SU-DHL-6 (cell line): ENCODE results near the gene VIPR2.

Source experiments
- H2AFZ ChIP-seq: fragments of 200-600 bp; sonication (generic); 2 replicates; pipeline ENCODE4 v1.6.1; 2014; ENCODE audit warnings: low read depth, mild to moderate bottlenecking, moderate library complexity, mixed read lengths, antibody characterized with exemption, low read length; ENCODE audit not compliant: severe bottlenecking
- H3F3A ChIP-seq: fragments of 200-600 bp; shearing (Covaris generic); 2 replicates; pipeline ENCODE4 v1.6.0; 2016; ENCODE audit warnings: antibody characterized with exemption, mild to moderate bottlenecking; ENCODE audit not compliant: insufficient read depth
- H3K27ac ChIP-seq: fragments of 200-600 bp; sonication (generic); 2 replicates; pipeline ENCODE4 v1.5.1; 2016; ENCODE audit warnings: low read depth, mild to moderate bottlenecking, low read length, moderate library complexity, mixed read lengths
- H3K27me3 ChIP-seq: fragments of 200-600 bp; sonication (generic), shearing (Covaris generic); 2 replicates; pipeline ENCODE4 v1.6.0; 2014; ENCODE audit warnings: mild to moderate bottlenecking, low read length
- H3K36me3 ChIP-seq: fragments of 200-600 bp; sonication (generic); 2 replicates; pipeline ENCODE4 v1.6.1; 2014; ENCODE audit warnings: mild to moderate bottlenecking, low read length, mixed read lengths
- H3K4me2 ChIP-seq: fragments of 300-600, 200-600 bp; shearing (Covaris generic), sonication (generic); 2 replicates; pipeline ENCODE4 v1.6.0; 2014; ENCODE audit warnings: low read length, low read depth, mild to moderate bottlenecking; ENCODE audit not compliant: poor library complexity, severe bottlenecking
- H3K4me3 ChIP-seq: fragments of 200-600 bp; sonication (generic); 2 replicates; pipeline ENCODE4 v1.5.1; 2014; ENCODE audit warnings: antibody characterized with exemption, low read length, mild to moderate bottlenecking, mixed read lengths; ENCODE audit not compliant: insufficient read depth, poor library complexity, severe bottlenecking
- H3K79me2 ChIP-seq: fragments of 200-600 bp; sonication (generic); 2 replicates; pipeline ENCODE4 v1.6.1; 2014; ENCODE audit warnings: mild to moderate bottlenecking, low read length, moderate library complexity; ENCODE audit not compliant: insufficient read depth
- H3K9ac ChIP-seq: fragments of 200-600 bp; sonication (generic); 2 replicates; pipeline ENCODE4 v1.7.0; 2014; ENCODE audit warnings: mild to moderate bottlenecking, low read length
- H3K9me2 ChIP-seq: fragments of 200-600 bp; sonication (generic); replicated peaks from 2 replicates; pipeline ENCODE4 v1.6.1; 2014; ENCODE audit warnings: low read length; ENCODE audit not compliant: insufficient read depth
- H3K9me3 ChIP-seq: fragments of 200-600 bp; sonication (generic); 2 replicates; pipeline ENCODE4 v1.6.1; 2014; ENCODE audit warnings: low read length, mixed read lengths; ENCODE audit not compliant: insufficient read depth
- H4K20me1 ChIP-seq: fragments of 200-600 bp; sonication (generic); 2 replicates; pipeline ENCODE4 v1.6.1; 2014; ENCODE audit warnings: low read depth, mild to moderate bottlenecking, antibody characterized with exemption, low read length, moderate library complexity, mixed read lengths
- EZH2phosphoT487 ChIP-seq: fragments of 200-600 bp; sonication (generic), shearing (Covaris generic); conservative IDR thresholded peaks from 2 replicates; pipeline ENCODE4 v1.6.1; 2018; ENCODE audit warnings: mild to moderate bottlenecking, antibody characterized with exemption, low read length, moderate library complexity, mixed read lengths
- TF ChIP-seq, protein P1 (sequence below): fragments of 200-600 bp; sonication (generic); IDR thresholded peaks from one replicate; pipeline ENCODE4 v1.5.1; 2017; ENCODE audit warnings: antibody characterized with exemption, mild to moderate bottlenecking, low read length, moderate library complexity; ENCODE audit not compliant: insufficient read depth, poor library complexity, severe bottlenecking

The VIPR2 gene

DNA sequence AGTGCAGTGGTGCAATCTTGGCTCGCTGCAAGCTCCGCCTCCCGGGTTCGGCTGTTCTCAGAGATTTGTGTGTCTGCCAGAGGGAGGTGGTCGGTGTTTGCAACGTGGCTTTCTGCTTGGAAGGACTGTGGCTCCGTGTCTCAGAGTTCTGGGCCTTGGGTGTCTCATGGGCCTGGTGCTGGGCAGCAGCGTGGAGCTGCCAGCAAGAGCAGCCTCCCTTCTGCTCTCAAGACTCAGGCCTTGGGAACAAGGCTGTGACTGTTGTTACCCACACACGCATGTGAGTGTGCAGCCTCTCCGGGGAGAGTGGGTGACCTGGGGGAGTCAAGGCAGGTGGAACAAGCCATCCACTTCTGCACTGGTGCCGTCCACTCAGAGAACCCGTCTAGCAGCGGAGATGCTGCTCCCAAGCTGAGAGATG, 52.0 kb downstream of the VIPR2 start:
- Histone ChIP-seq H3K4me3 (no peak overlapping the region), H3K4me2 (no peak overlapping the region), H3K9me2 (no peaks in the 10 kb centered on the region), H2AFZ (no peak overlapping the region), H3K9me3 (no peaks in the 10 kb centered on the region), H4K20me1 (no peaks in the 10 kb centered on the region), H3K79me2 (no peaks in the 10 kb centered on the region), H3K9ac (no peak overlapping the region), H3K27me3 (no peaks in the 10 kb centered on the region), H3F3A (no peaks in the 10 kb centered on the region), H3K36me3 (no peaks in the 10 kb centered on the region), H3K27ac (no peak overlapping the region)
- TF ChIP-seq, protein P1, sequence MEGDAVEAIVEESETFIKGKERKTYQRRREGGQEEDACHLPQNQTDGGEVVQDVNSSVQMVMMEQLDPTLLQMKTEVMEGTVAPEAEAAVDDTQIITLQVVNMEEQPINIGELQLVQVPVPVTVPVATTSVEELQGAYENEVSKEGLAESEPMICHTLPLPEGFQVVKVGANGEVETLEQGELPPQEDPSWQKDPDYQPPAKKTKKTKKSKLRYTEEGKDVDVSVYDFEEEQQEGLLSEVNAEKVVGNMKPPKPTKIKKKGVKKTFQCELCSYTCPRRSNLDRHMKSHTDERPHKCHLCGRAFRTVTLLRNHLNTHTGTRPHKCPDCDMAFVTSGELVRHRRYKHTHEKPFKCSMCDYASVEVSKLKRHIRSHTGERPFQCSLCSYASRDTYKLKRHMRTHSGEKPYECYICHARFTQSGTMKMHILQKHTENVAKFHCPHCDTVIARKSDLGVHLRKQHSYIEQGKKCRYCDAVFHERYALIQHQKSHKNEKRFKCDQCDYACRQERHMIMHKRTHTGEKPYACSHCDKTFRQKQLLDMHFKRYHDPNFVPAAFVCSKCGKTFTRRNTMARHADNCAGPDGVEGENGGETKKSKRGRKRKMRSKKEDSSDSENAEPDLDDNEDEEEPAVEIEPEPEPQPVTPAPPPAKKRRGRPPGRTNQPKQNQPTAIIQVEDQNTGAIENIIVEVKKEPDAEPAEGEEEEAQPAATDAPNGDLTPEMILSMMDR, result no peak
- no peak for TF ChIP-seq EZH2phosphoT487

DNA sequence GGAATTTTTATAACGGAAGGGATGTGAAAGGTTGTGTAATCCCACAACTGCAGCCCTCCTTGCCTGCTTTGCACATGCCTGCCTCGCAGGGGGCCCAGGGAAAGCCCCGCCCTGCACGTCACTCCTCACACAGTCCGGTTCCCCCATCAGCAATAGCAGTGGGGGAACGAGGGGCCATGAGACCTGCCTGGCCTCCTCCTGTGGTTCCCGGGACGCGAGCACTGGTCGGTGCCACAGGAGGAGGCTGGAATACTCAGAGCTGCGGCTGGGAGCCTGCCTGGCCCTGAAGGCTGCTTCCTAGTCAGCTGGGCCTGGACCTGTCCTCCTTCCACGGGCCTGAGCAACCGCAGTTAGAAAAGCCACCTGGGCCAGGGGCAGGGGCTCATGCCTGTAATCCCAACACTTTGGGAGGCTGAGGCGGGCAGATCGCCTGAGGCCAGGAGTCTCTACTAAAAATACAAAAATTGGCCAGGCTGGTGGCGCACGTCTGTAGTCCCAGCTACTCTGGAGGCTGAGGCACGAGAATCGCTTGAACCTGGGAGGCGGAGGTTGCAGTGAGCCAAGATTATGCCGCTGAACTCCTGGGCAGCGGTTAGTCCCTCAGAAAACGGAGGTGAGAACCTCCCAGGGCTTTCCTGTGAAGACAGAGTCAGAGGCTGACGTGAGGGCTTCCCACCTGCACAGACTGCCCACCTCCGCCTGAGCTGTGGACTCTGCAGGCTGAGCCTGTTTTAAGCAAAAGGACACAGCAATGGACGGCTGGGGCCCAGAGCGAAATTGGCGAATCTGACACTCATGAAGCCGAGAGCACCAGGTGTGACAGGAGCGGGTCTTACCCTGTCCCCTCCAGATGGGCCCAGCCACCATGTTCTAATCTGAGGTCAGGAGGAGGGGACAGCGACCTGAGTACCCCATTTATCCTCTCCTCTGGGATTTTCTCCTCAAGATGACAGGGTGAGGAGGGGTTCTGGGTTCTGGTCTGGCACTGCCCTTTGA, 52.9 kb downstream of the VIPR2 start:
- H3K79me2 ChIP-seq, result no peaks in the 10 kb centered on the region
- H3F3A ChIP-seq, result no peaks in the 10 kb centered on the region
- H2AFZ ChIP-seq, result no peak overlapping the region
- no peaks in the 10 kb centered on the region for H4K20me1 ChIP-seq
- H3K27ac ChIP-seq, result no peak overlapping the region
- no peaks in the 10 kb centered on the region for H3K36me3 ChIP-seq
- TF ChIP-seq, protein P1, result no peak
- TF ChIP-seq EZH2phosphoT487, result no peak
- H3K4me3 ChIP-seq, result no peak overlapping the region
- H3K9me3 ChIP-seq, result no peaks in the 10 kb centered on the region
- H3K27me3 ChIP-seq, result no peaks in the 10 kb centered on the region
- H3K9me2 ChIP-seq, result no peaks in the 10 kb centered on the region
- H3K9ac ChIP-seq, result no peak overlapping the region
- H3K4me2 ChIP-seq, result no peak overlapping the region

DNA sequence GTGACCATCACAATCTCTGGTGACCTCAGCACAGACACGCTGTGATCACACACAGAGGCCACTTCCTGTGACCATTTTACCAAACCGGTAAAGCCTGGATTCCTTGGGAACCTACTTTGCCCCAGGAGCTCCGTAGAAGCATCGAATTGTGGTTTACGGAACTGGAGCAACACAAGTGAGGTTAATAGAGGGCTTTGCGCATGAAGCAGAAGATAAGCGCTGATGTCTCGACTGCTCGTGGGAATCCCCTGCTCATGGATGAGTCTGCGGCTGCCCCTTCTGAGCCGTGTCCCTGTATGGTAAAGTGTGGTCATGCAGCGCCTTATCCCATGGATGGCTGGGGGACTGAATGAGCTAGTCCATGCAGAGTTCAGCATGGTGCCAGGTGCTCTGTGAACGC, 53.6 kb downstream of the VIPR2 start:
- Histone ChIP-seq H3K9me2 (no peaks in the 10 kb centered on the region), H3K9me3 (no peaks in the 10 kb centered on the region), H4K20me1 (no peaks in the 10 kb centered on the region), H3K79me2 (no peaks in the 10 kb centered on the region), H3K27ac (no peak overlapping the region), H3K4me3 (no peak overlapping the region), H2AFZ (no peak overlapping the region), H3F3A (no peaks in the 10 kb centered on the region), H3K27me3 (no peaks in the 10 kb centered on the region), H3K9ac (no peak overlapping the region), H3K36me3 (no peaks in the 10 kb centered on the region), H3K4me2 (no peak overlapping the region)
- no peak for TF ChIP-seq EZH2phosphoT487
- TF ChIP-seq, protein P1, result no peak
